Ovary (tissue), 9 donors: ENCODE measurements around the gene LRRTM3. TPM values are rescaled to one million over a fixed set of nuclear protein-coding genes. Genes with fewer than 3 reads are reported as not detected.

Experiments
- DNase-seq, 5 donors: peaks; one replicate each; pipeline ENCODE4 v3.0.0-alpha.2; 2019 to 2020
- H3K27ac ChIP-seq, 2 donors: fragments of 200-600 bp; one replicate each; pipeline versions ENCODE4 v1.5.1 to v1.8.0; 2019 to 2022
- H3K27me3 ChIP-seq: fragments of 200-600 bp; one replicate; pipeline ENCODE4 v1.8.0; 2022
- H3K36me3 ChIP-seq: fragments of 200-600 bp; sonication (generic); one replicate; pipeline ENCODE4 v1.5.1; 2019
- H3K4me1 ChIP-seq: one replicate; pipeline ENCODE4 v1.8.1; 2013; ENCODE audit warnings: mild to moderate bottlenecking, moderate library complexity; ENCODE audit not compliant: insufficient read depth
- H3K4me3 ChIP-seq: fragments of 200-600 bp; sonication (generic); one replicate; pipeline ENCODE4 v1.5.1; 2017
- H3K9me3 ChIP-seq, 2 donors: fragments of 200-600 bp in 1 of 2; sonication (generic) in 1 of 2; one replicate each; pipeline versions ENCODE4 v1.5.1 to v1.8.1; 2013 to 2019; ENCODE audit warnings: mild to moderate bottlenecking in 1 of 2, moderate library complexity in 1 of 2
- CTCF ChIP-seq, 3 donors: fragments of 450-650 bp in 2 of 3; fragments of 200-600 bp in 1 of 3; IDR thresholded peaks; one replicate each; pipeline versions ENCODE4 v1.5.1 to v1.8.0; 2016 to 2022; ENCODE audit warnings: antibody characterized with exemption in 3 of 3, mild to moderate bottlenecking in 1 of 3
- EP300 ChIP-seq: sonication (generic); formaldehyde crosslinking; IDR thresholded peaks from one replicate; pipeline ENCODE4 v1.6.1; 2017; ENCODE audit warnings: antibody characterized with exemption
- POLR2A ChIP-seq: fragments of 450-650 bp; IDR thresholded peaks from one replicate; pipeline ENCODE4 v1.6.1; 2017; ENCODE audit warnings: antibody characterized with exemption, mild to moderate bottlenecking, moderate library complexity
- WGBS, 3 donors: extraction: QIAGEN DNeasy Blood & Tissue Kit in 1 of 3; methylation state at CpG; one replicate each; pipeline versions ENCODE4 v1.1.5 to v1.1.7; 2013 to 2017; 5-methylcytosine and 5-hydroxymethylcytosine counted together
- intact Hi-C, 4 donors: fragments of 100-400 bp; cut with DNase I; formaldehyde crosslinking; loops; one replicate each; pipeline versions ENCODE4 v1.11.0 to v1.15.1; 2022 to 2023
- polyA plus RNA-seq, 2 donors: library from polyadenylated mRNA; stranded (reverse); fragments of 200-250 nt in 1 of 2; fragments of 350-450 nt in 1 of 2; fragmentation: Illumina TruSeq in 1 of 2; extraction: RNeasy Lipid Tissue Mini Kit (QIAGEN cat#74804) in 1 of 2; gene quantifications; one replicate each; pipeline ENCODE4 v1.2.3, GENCODE V29; 2013 to 2014
- total RNA-seq, 7 donors: library from RNA; depleted of rRNA in 2 of 7; stranded (reverse); fragments of >200 nt in 2 of 7; fragmentation: NEBNext Ultra II Directional in 3 of 7; extraction: Animal tissue kit (Norgen Biotek cat#: 25700) in 3 of 7; gene quantifications; one replicate each; pipeline versions ENCODE4 v1.1.0 to v1.2.4, GENCODE V29; 2016 to 2023
- donor health status: DM: no; HTN: no; CAD: no; lungs with moderate emphysema.
- donor health status: DM: no; HTN: no; CAD: no.
- donor health status: Bipolar disorder and iron deficiency.
- donor health status: DM: yes; HTN: yes; CAD: no.
- donor health status: DM: no; HTN: no; CAD: no.
- donor health status: DM: yes; HTN: yes; CAD: no.

Gene LRRTM3
- total and polyA plus RNA-seq, 9 donors, result 0.33 to 5.9 (median 1.4) TPM

- TF ChIP-seq EP300, result no peak
- TF ChIP-seq CTCF (IDR thresholded peaks at IDR 0.05), result no peak
- no peak for TF ChIP-seq POLR2A
- DNase-seq, result no peak
- Histone ChIP-seq H3K36me3 (no peaks in the 10 kb centered on the region), H3K27ac (no peak overlapping the region), H3K4me1 (no peaks in the 10 kb centered on the region), H3K27me3 (no peaks in the 10 kb centered on the region), H3K9me3 (no peaks in the 10 kb centered on the region), H3K4me3 (no peak overlapping the region)
- 95 to 99% (median 99%) methylated on average over 1 of the region's 1 CpG for WGBS, 3 donors
- intact Hi-C loops, result no loop called here
Observed at GRCh38 chr10:67077376-67077775, 151.5 kb downstream of the LRRTM3 start.

- Histone ChIP-seq H3K4me3 (no peak overlapping the region), H3K27ac (no peak overlapping the region), H3K27me3 (no peaks in the 10 kb centered on the region), H3K36me3 (no peaks in the 10 kb centered on the region), H3K4me1 (no peaks in the 10 kb centered on the region), H3K9me3 (no peaks in the 10 kb centered on the region)
- intact Hi-C loops, result no loop called here
- WGBS, 3 donors, result 64 to 76% (median 70%) methylated on average over 4 of the region's 4 CpGs
- TF ChIP-seq POLR2A (no peak), CTCF (IDR thresholded peaks at IDR 0.05) (no peak), EP300 (no peak)
- peak in 1 of 5 donors; percentile 21 for DNase-seq
Observed at GRCh38 chr10:67079126-67079525, 153.3 kb downstream of the LRRTM3 start.

- DNase-seq, result no peak
- no peak overlapping the region for H3K4me3 ChIP-seq
- H3K27me3 ChIP-seq, result no peaks in the 10 kb centered on the region
- TF ChIP-seq POLR2A (no peak), EP300 (no peak), CTCF (IDR thresholded peaks at IDR 0.05) (no peak)
- no peaks in the 10 kb centered on the region for H3K36me3 ChIP-seq
- intact Hi-C loops, result no loop called here
- no peaks in the 10 kb centered on the region for H3K9me3 ChIP-seq
- 3 to 14% (median 4%) methylated on average over 2 of the region's 2 CpGs for WGBS, 3 donors
- H3K4me1 ChIP-seq, result peaks cover 4% of the 10 kb centered on the region
- no peak overlapping the region for H3K27ac ChIP-seq
Observed at GRCh38 chr10:67086327-67087134, 160.7 kb downstream of the LRRTM3 start.

GRCh38 chr10:67087135-67087425 is 161.2 kb downstream of the LRRTM3 start:
- H3K4me1 ChIP-seq, result peaks cover 4% of the 10 kb centered on the region
- H3K36me3 ChIP-seq, result no peaks in the 10 kb centered on the region
- no peaks in the 10 kb centered on the region for H3K9me3 ChIP-seq
- H3K27ac ChIP-seq, result no peak overlapping the region
- no peaks in the 10 kb centered on the region for H3K27me3 ChIP-seq
- no peak for DNase-seq
- intact Hi-C loops, result no loop called here
- TF ChIP-seq POLR2A (no peak), EP300 (no peak), CTCF (IDR thresholded peaks at IDR 0.05) (no peak)
- no peak overlapping the region for H3K4me3 ChIP-seq
